GM21825 (cell line): ENCODE data around the gene ADAMTS4.
A peak's percentile ranks its signal among the peaks of the same experiment; 100 is the strongest.

ENCODE experiments used
- ATAC-seq: cut with Tn5 transposase; IDR thresholded peaks from one replicate; pipeline ENCODE4 v1.9.1; 2021; ENCODE audit warnings: mild to moderate bottlenecking, moderate library complexity; ENCODE audit not compliant: unreplicated experiment

Gene ADAMTS4

GRCh38 chr1:161196521-161197451, 2.1 kb downstream of the ADAMTS4 start:
- ATAC-seq, result no peak

DNA sequence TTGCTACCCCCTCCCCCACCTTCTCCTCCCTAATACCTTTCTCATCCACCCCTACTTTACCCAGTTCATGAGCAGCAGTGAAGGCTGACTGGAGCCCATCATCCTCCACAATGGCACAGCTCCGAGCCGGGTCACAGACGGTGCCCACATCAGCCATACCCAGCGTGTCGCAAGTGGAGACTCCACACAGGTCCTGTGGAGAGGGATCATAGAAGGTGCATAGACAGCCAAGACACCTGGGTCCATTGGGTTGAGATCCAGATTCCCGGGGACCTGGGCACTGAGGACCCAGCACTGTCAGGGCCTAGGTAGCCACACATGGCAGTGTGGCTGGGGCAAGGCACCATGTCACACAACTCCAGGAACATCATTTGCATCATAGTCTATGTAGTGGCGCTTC, 2.7 kb downstream of the ADAMTS4 start:
- no peak for ATAC-seq

DNA sequence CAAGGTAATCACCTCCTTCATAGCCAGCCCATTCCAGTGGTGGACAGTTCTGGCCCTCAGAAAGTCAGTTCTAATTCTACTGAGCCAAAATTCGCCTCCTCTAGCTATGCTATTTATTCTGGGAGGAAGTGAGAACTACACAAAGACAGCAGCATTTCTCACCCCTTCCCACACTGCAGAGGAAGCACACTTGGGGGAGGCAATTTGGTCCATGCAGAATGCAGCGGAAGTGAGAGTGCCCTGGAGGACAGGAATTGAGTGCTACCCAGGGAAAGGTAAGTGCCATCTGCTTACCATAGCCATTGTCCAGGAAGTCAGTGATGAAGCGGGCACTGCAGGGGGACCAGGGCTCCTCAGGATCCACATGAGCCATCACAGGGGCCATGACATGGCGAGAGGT, 3.7 kb downstream of the ADAMTS4 start:
- ATAC-seq, result no peak

DNA sequence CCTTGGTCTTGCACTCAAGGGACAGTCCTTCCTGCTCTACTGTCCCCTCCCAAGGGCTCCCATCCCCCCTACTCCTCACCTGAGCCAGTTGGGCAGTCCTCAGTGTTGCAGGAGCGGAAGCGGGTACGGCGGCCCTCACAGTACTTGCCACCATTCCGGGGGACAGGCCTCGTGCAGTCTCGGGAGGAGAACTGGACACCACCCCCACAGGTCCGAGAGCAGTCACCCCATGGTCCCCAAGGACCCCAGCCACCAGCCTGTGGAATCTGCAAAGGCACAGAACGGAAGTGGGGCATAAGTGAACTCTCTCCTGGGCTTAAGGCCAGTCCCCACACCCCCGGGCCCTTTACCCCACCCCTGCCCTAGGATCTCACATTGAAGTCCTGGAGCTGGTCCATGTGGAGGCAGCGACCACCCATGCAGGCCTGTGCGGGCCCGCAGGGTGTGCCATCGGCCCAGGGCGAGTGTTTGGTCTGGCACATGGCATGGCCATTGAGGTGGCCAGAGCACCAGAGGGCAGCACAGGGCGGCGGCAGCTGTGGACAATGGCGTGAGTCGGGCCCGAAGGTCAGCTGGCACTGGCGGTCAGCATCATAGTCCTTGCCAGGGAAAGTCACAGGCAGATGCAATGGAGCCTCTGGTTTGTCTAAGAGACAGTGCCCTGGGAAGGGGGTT, 5.2 kb downstream of the ADAMTS4 start:
- ATAC-seq, result no peak

GRCh38 chr1:161192476-161193465, 6.1 kb downstream of the ADAMTS4 start:
- no peak for ATAC-seq

- ATAC-seq, result no peak
These were observed 6.9 kb downstream of the ADAMTS4 start for GRCh38 chr1:161191971-161192370.

DNA sequence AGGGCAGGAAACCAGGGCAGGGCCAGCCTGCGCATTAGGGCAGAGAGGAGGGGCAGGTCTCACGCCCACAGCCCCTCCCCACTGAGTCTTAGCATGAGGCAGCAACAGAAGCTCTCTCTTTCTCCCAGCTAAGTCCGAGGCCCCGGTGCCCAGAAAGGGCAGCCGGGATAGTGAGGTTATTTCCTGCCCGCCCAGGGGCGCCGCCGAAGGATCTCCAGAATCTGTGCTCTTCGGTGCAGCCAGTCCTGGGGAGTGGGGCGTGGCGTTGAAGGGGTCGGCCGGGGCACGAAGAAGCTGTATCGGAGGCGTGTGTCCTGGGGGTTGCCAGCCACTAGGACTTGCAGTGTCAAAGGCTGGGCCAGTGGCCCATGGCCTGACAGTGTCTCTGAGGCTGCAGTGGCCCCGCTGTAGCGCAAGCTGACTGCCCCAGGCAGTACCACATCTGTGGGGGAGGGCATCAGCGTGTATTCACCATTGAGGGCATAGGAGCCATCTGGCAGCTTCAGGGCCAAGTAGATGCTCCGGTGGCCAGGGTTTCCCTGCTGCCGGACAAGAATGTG, 7.8 kb downstream of the ADAMTS4 start:
- ATAC-seq, result no peak

DNA sequence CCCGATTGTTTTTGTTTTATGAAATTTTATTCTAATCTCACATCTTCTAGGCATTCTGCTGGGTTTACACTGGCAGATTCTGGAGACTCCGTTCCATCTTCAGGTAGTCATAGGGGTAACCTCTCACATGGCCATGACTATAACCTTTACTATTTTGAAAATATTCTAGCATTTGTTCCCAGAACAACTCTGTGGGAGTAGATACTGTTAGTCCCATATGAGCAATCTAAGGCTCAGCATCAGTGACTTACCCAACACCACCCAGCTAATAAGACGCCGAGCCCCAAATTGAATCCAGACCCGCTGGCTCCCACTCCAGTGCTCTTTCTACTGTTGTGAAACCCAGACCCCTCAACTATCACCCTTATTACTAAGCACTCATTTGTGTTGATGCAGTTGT, 9.8 kb downstream of the ADAMTS4 start:
- ATAC-seq, result no peak

DNA sequence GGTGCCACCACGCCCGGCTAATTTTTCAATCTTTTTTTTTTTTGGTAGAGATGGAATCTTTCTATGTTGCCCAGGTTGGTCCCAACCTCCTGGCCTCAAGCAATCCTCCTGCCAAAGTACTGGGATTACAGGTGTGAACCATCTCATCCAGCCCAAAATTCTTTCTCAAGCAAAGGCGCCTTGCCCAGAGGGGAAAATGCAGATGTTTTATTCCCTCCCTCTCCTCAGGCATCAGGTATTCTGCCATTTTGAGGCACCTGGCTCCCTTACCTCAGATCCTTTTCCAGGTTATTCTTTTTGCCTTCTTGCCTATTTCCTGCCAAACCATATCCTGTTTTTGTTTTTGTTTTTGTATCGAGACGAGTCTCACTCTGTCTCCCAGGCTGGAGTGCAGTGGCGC, 10.5 kb downstream of the ADAMTS4 start:
- ATAC-seq, result no peak

GRCh38 chr1:161187311-161187710, 11.5 kb downstream of the ADAMTS4 start:
- no peak for ATAC-seq

DNA sequence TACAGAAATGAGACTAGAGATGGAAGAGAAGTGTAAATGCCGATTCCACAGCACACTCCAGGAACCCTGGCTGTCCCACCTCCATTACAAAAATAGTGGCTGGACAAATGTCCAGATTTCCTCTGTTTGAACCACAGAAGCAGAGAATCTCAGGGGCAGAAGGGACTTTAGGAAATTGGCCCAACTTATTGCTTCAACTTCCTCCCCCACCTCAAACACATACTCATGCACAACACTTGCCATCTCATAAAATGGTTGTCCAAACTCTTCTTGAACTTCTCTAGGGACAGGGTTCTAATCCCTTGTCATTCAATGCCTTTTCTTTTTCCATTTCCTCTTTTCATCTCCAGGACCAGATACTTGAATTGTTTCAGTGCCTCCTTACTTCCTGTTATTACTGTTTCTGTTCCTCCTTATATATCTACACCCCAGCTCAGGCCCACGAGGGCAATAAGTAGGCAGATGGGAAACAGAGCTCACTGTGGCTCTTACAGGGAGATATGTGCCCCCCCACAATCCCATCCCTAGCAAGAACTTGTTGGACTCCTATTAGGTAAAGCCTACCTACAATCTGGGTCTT, 13.0 kb downstream of the ADAMTS4 start:
- ATAC-seq, result peak; percentile 26

DNA sequence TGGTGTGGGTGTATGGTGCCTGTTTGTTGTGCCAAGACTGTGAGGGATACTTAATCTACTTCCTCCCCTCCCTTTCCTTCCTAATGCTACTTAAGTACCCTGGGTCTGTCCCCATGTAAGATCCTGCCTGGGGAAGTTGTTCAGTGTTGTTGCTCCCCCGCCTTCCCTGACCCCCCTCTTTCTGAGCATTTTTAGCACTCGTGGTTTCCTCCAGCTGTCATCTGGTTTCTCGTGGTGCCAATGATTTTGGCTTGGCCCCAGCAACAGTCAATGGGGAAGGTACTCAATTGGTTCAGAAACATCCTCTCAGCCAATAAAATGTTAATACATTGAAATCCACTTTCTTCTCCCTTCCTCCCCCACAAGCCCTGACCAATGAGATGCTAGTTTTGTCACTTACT, 13.6 kb downstream of the ADAMTS4 start:
- ATAC-seq, result peak; percentile 60

DNA sequence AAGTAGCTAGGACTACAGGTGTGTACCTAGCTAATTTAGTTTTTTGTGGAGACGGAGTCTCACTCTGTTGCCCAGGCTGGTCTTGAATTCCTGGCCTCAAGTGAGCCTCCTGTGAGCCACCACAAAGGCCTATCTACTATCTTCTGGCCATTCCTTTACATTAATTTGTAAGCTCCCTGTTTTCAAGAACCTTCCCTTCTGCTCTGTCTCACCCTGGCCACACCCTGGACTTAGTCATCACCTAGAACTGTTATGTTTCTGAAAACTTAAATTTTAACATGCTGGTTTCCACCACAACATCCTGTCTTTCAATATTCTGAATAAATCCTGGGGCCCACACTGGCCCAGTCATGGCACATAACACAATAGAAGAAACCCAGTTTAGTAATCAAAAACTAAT, 16.6 kb downstream of the ADAMTS4 start:
- peak; percentile 48 for ATAC-seq

DNA sequence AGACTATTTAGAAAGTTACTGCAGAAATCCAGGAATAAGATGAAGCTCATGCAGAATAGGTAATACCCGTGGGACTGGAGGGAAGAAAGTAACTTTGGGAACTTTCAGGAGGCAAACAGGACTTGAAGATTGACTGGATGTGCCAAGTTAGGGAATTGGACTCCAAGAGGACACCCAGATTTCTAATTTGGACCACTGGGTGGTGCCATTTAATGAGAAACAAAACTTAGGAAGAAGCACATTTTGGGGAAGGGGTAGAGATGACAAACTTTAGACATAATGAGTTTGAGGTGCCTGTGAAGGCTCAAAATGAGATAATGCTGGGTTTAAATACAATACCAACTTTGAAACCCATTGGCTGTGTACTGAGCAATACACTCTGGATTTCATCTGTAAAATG, 18.2 kb downstream of the ADAMTS4 start:
- no peak for ATAC-seq

GRCh38 chr1:161179698-161180097, 19.2 kb downstream of the ADAMTS4 start:
- no peak for ATAC-seq

GRCh38 chr1:161177936-161178244, 21.0 kb downstream of the ADAMTS4 start:
- ATAC-seq, result no peak

GRCh38 chr1:161177112-161177935, 21.5 kb downstream of the ADAMTS4 start, which contains the start of gene B4GALT3:
TSS of gene B4GALT3 (minus strand) at chr1:161177507. CDS start at chr1:161176060, 1,447 bp downstream.
- peak; percentile 77 for ATAC-seq

- ATAC-seq, result no peak
These were observed 22.3 kb downstream of the ADAMTS4 start for GRCh38 chr1:161176468-161177111.
